Caco-2 (cell line): ENCODE measurements around the gene AGK. TPM values are rescaled to one million over a fixed set of nuclear protein-coding genes. Genes with fewer than 3 reads are reported as not detected.
A peak's percentile ranks its signal among the peaks of the same experiment; 100 is the strongest.

Experiments used
- BruUV-seq: library from RNA; stranded (reverse); fragments of 400-500 nt; replicated peaks from 2 replicates; lab custom pipeline; 2021; lab: Mats Ljungman, UMichigan
- CTCF ChIA-PET: fragments of 300-600 bp; sonication (Branson Sonifier 250); formaldehyde crosslinking; loops from one replicate; lab custom pipeline; 2022; ENCODE audit warnings: antibody characterized with exemption; lab: Charles Lee
- POLR2A ChIA-PET: fragments of 300-600 bp; sonication (Branson Sonifier 250); formaldehyde crosslinking; loops from one replicate; lab custom pipeline; 2022; ENCODE audit warnings: antibody characterized with exemption; lab: Charles Lee
- DNase-seq, 2 experiments: peaks; one replicate each; pipeline versions ENCODE4 v3.0.0 to v3.0.0-alpha.2; 2020 to 2022
- H3K27me3 ChIP-seq: replicated peaks from 2 replicates; pipeline ENCODE4 v1.6.0; 2011; ENCODE audit warnings: low read length; ENCODE audit not compliant: control insufficient read depth, insufficient read depth
- H3K36me3 ChIP-seq: 2 replicates; pipeline ENCODE4 v1.5.1; 2011; ENCODE audit warnings: low read length; ENCODE audit not compliant: control insufficient read depth, insufficient read depth
- H3K4me1 ChIP-seq: fragments of 250-450 bp; sonication (Bioruptor Pico); 2 replicates; pipeline ENCODE4 v1.5.1; 2020; ENCODE audit warnings: mild to moderate bottlenecking
- H3K4me3 ChIP-seq: 2 replicates; pipeline ENCODE4 v1.5.1; 2011; ENCODE audit warnings: low read depth, mild to moderate bottlenecking, control low read depth, low read length
- H3K9me3 ChIP-seq: fragments of 250-450 bp; sonication (Bioruptor Pico); 2 replicates; pipeline ENCODE4 v1.5.1; 2020; ENCODE audit warnings: mild to moderate bottlenecking, moderate library complexity
- H3K27ac Mint-ChIP-seq: one replicate; pipeline ENCODE4 v1.8.0; 2022; ENCODE audit warnings: mixed read lengths; ENCODE audit not compliant: unreplicated experiment
- H3K27me3 Mint-ChIP-seq: one replicate; pipeline ENCODE4 v1.8.0; 2022; ENCODE audit warnings: mixed read lengths; ENCODE audit not compliant: insufficient read depth, unreplicated experiment
- H3K36me3 Mint-ChIP-seq: one replicate; pipeline ENCODE4 v1.8.0; 2022; ENCODE audit warnings: mild to moderate bottlenecking, mixed read lengths; ENCODE audit not compliant: insufficient read depth, unreplicated experiment
- H3K4me1 Mint-ChIP-seq: one replicate; pipeline ENCODE4 v1.8.0; 2022; ENCODE audit warnings: low read depth, mixed read lengths; ENCODE audit not compliant: unreplicated experiment
- H3K4me3 Mint-ChIP-seq: one replicate; pipeline ENCODE4 v1.8.0; 2022; ENCODE audit warnings: mild to moderate bottlenecking, moderate library complexity, mixed read lengths; ENCODE audit not compliant: unreplicated experiment
- H3K9me3 Mint-ChIP-seq: one replicate; pipeline ENCODE4 v1.8.0; 2022; ENCODE audit warnings: mixed read lengths; ENCODE audit not compliant: unreplicated experiment
- intact Hi-C: fragments of 100-400 bp; cut with micrococcal nuclease; formaldehyde crosslinking; loops from one replicate; pipeline ENCODE4 v1.10.0; 2022; ENCODE audit not compliant: unreplicated experiment
- total RNA-seq: library from RNA; stranded (reverse); gene quantifications from 2 replicates; pipeline ENCODE4 v1.2.3, GENCODE V29; 2022
- TF ChIP-seq, protein P1 (sequence below), 2 experiments: fragments of 200-600 bp in 1 of 2; IDR thresholded peaks; 1 replicate in 1 of 2; 2 replicates in 1 of 2; pipeline versions ENCODE4 v1.5.1 to v1.8.0; 2011 to 2022; ENCODE audit warnings: antibody characterized with exemption in 1 of 2, control low read depth in 1 of 2, inconsistent platforms in 1 of 2, low read depth in 1 of 2, low read length in 1 of 2, mild to moderate bottlenecking in 1 of 2, moderate library complexity in 1 of 2; ENCODE audit not compliant: insufficient read depth in 1 of 2, severe bottlenecking in 1 of 2, unreplicated experiment in 1 of 2

Gene AGK
- total RNA-seq, 1 experiment from 2014 or later: 32.3 TPM

GRCh38 chr7:141666071-141666470 is 114.9 kb downstream of the AGK start:
- DNase-seq: no peak
- POLR2A ChIA-PET: no interaction called here
- Mint-ChIP-seq H3K36me3 (peaks cover 16% of the 10 kb centered on the region), H3K4me1 (no peaks in the 10 kb centered on the region), H3K9me3 (no peaks in the 10 kb centered on the region), H3K4me3 (no peak overlapping the region), H3K27ac (no peak overlapping the region), H3K27me3 (no peaks in the 10 kb centered on the region)
- intact Hi-C loops: no loop called here
- Histone ChIP-seq H3K27me3 (no peaks in the 10 kb centered on the region), H3K9me3 (no peaks in the 10 kb centered on the region), H3K36me3 (no peaks in the 10 kb centered on the region; the same call in 1 of the 2 replicates), H3K4me3 (no peak overlapping the region), H3K4me1 (no peaks in the 10 kb centered on the region)
- TF ChIP-seq, protein P1, sequence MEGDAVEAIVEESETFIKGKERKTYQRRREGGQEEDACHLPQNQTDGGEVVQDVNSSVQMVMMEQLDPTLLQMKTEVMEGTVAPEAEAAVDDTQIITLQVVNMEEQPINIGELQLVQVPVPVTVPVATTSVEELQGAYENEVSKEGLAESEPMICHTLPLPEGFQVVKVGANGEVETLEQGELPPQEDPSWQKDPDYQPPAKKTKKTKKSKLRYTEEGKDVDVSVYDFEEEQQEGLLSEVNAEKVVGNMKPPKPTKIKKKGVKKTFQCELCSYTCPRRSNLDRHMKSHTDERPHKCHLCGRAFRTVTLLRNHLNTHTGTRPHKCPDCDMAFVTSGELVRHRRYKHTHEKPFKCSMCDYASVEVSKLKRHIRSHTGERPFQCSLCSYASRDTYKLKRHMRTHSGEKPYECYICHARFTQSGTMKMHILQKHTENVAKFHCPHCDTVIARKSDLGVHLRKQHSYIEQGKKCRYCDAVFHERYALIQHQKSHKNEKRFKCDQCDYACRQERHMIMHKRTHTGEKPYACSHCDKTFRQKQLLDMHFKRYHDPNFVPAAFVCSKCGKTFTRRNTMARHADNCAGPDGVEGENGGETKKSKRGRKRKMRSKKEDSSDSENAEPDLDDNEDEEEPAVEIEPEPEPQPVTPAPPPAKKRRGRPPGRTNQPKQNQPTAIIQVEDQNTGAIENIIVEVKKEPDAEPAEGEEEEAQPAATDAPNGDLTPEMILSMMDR (IDR thresholded peaks at IDR 0.05; ENCODE audit: insufficient read depth in 1 of 2, low read depth in 1 of 2, low read length in 1 of 2, severe bottlenecking in 1 of 2, unreplicated experiment in 1 of 2): no peak
- CTCF ChIA-PET: no interaction called here
- BruUV-seq: no TSS peak

- no peaks in the 10 kb centered on the region for H3K27me3 ChIP-seq
- intact Hi-C loops: no loop called here
- no peaks in the 10 kb centered on the region for H3K9me3 ChIP-seq
- TF ChIP-seq, protein P1 (IDR thresholded peaks at IDR 0.05; ENCODE audit: insufficient read depth in 1 of 2, low read depth in 1 of 2, low read length in 1 of 2, severe bottlenecking in 1 of 2, unreplicated experiment in 1 of 2): no peak
- Mint-ChIP-seq H3K4me3 (no peak overlapping the region), H3K36me3 (peaks cover 5% of the 10 kb centered on the region), H3K27me3 (no peaks in the 10 kb centered on the region), H3K27ac (no peak overlapping the region), H3K9me3 (no peaks in the 10 kb centered on the region), H3K4me1 (peaks cover 10% of the 10 kb centered on the region)
- no peak for DNase-seq
- ChIA-PET POLR2A (no interaction called here), CTCF (interaction anchor here (0.7 to 1.0 kb wide), 2 partner anchors 12 to 19 kb away, joined by 4 to 5 read pairs; no protein-coding TSS in a partner anchor)
- no peaks in the 10 kb centered on the region; the same call in 1 of the 2 replicates for H3K36me3 ChIP-seq
- no peak overlapping the region for H3K4me3 ChIP-seq
- BruUV-seq: no TSS peak
- no peaks in the 10 kb centered on the region for H3K4me1 ChIP-seq
Measured at GRCh38 chr7:141668853-141669252, 117.6 kb downstream of the AGK start.

- intact Hi-C loops: loop anchor here (2.0 kb wide), 1 partner anchor 17 kb away; no protein-coding TSS in a partner anchor
- peaks cover 16% of the 10 kb centered on the region for H3K4me1 Mint-ChIP-seq
- H3K36me3 Mint-ChIP-seq: peaks cover 5% of the 10 kb centered on the region
Measured at GRCh38 chr7:141671705-141672496, 120.7 kb downstream of the AGK start.

More at GRCh38 chr7:141671705-141672496, 120.7 kb downstream of the AGK start:
- BruUV-seq: no TSS peak
- Mint-ChIP-seq H3K4me3 (no peak overlapping the region), H3K9me3 (no peaks in the 10 kb centered on the region), H3K27ac (peak overlapping the region; percentile 84), H3K27me3 (no peaks in the 10 kb centered on the region)
- H3K9me3 ChIP-seq: no peaks in the 10 kb centered on the region
- CTCF ChIA-PET: interaction anchor here (1.6 kb wide), 1 partner anchor 66 kb away, joined by 3 read pairs; the partner anchor contains the start of gene SSBP1
- no peaks in the 10 kb centered on the region for H3K27me3 ChIP-seq
- POLR2A ChIA-PET: no interaction called here
- no peaks in the 10 kb centered on the region; the same call in 1 of the 2 replicates for H3K36me3 ChIP-seq
- H3K4me3 ChIP-seq: no peak overlapping the region
- TF ChIP-seq, protein P1 (IDR thresholded peaks at IDR 0.05; ENCODE audit: insufficient read depth in 1 of 2, low read depth in 1 of 2, low read length in 1 of 2, severe bottlenecking in 1 of 2, unreplicated experiment in 1 of 2): no peak
- peak in 1 of 2 experiments; percentile 22 for DNase-seq
- no peaks in the 10 kb centered on the region for H3K4me1 ChIP-seq
